Retinal pigment epithelial cell (primary cell): ENCODE results near the gene STIM2.

Experiments used
- DNase-seq: peaks from one replicate; pipeline ENCODE4 v3.0.0-alpha.2; 2010; ENCODE audit warnings: low read depth
- H3K4me3 ChIP-seq: 2 replicates; pipeline ENCODE4 v1.5.1; 2011; ENCODE audit warnings: mild to moderate bottlenecking, low read length, control low read depth, moderate library complexity
- TF ChIP-seq, protein P1 (sequence below): conservative IDR thresholded peaks from 2 replicates; pipeline ENCODE4 v1.5.1; 2011; ENCODE audit warnings: low read depth, low read length, control low read depth, inconsistent platforms

The STIM2 gene

GRCh38 chr4:26996745-26997144 lies 136.1 kb downstream of the STIM2 start:
- no peak for DNase-seq
- TF ChIP-seq, protein P1, sequence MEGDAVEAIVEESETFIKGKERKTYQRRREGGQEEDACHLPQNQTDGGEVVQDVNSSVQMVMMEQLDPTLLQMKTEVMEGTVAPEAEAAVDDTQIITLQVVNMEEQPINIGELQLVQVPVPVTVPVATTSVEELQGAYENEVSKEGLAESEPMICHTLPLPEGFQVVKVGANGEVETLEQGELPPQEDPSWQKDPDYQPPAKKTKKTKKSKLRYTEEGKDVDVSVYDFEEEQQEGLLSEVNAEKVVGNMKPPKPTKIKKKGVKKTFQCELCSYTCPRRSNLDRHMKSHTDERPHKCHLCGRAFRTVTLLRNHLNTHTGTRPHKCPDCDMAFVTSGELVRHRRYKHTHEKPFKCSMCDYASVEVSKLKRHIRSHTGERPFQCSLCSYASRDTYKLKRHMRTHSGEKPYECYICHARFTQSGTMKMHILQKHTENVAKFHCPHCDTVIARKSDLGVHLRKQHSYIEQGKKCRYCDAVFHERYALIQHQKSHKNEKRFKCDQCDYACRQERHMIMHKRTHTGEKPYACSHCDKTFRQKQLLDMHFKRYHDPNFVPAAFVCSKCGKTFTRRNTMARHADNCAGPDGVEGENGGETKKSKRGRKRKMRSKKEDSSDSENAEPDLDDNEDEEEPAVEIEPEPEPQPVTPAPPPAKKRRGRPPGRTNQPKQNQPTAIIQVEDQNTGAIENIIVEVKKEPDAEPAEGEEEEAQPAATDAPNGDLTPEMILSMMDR = no peak
- H3K4me3 ChIP-seq = no peak overlapping the region

GRCh38 chr4:26999689-27000088 lies 139.0 kb downstream of the STIM2 start:
- no peak for DNase-seq
- TF ChIP-seq, protein P1 = no peak

DNA sequence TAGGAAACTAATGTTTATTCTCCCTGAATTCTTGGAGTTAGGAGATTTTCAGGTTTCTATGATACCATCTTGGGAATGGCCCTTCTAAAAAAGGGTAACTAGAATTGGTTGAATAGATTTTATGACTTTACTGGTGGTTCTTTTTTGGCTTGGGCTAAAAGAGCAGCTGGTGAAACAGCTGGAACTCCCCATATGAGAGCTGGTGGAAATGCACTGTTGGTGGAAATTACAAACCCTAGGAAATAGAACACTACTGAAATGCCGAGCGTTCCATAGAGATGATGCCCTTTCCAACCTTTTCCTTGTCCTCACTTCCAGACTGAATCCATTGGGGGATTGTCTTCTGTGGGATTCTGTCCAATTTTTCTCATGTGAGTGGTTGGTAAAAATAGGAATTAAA lies 139.5 kb downstream of the STIM2 start:
- no peak for DNase-seq
- no peak overlapping the region for H3K4me3 ChIP-seq
- TF ChIP-seq, protein P1 = no peak

More at GRCh38 chr4:26999689-27000088, 139.0 kb downstream of the STIM2 start:
- no peak overlapping the region for H3K4me3 ChIP-seq

DNA sequence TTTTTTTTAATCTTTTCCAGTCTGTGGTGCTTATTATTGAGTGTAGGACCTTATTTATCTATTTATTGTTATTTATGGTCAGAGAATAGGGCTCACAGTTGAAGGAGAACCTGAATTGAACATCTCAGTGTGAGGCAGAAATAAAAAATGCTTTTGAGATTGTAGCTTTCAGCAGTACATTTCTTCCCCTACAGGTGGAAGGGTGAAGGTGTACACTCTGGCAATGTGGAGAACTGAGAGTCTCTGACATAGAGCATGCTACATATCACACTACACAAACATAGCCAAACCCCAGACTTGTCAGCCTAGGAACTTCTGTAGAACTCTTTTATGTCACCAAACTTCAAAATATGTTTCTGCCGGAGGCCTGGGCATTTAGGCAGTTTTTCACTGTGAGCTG lies 140.2 kb downstream of the STIM2 start:
- TF ChIP-seq, protein P1 = peak; percentile 44
- H3K4me3 ChIP-seq = no peak overlapping the region
- no peak for DNase-seq

GRCh38 chr4:27001398-27002164 lies 140.9 kb downstream of the STIM2 start:
- H3K4me3 ChIP-seq = no peak overlapping the region
- TF ChIP-seq, protein P1 = no peak
- no peak for DNase-seq

GRCh38 chr4:27003642-27004113 lies 143.0 kb downstream of the STIM2 start:
- DNase-seq = no peak
- TF ChIP-seq, protein P1 = no peak
- no peak overlapping the region for H3K4me3 ChIP-seq

DNA sequence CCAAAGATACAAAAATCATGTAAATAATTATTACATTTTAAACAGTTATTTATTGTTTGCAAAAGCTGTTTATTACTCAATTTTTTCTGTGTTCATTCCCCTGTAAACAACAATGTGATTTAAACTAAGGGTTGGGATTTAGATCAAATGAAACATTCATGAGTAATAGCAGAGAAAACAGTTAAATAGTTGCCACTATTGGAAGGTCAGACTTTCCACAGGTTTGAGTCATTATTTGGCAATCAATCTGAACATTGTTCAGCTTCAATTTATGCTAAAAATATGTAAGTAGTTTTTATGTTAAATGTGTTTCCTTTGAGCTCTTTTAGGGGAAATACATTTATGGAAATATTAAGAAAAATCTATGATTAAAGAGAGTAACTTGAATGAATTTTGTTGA lies 144.9 kb downstream of the STIM2 start:
- DNase-seq = peak; percentile 52
- H3K4me3 ChIP-seq = no peak overlapping the region
- TF ChIP-seq, protein P1 = no peak
